ENCODE measurements around the gene ACOX3.

- TF ChIP-seq, protein P1, sequence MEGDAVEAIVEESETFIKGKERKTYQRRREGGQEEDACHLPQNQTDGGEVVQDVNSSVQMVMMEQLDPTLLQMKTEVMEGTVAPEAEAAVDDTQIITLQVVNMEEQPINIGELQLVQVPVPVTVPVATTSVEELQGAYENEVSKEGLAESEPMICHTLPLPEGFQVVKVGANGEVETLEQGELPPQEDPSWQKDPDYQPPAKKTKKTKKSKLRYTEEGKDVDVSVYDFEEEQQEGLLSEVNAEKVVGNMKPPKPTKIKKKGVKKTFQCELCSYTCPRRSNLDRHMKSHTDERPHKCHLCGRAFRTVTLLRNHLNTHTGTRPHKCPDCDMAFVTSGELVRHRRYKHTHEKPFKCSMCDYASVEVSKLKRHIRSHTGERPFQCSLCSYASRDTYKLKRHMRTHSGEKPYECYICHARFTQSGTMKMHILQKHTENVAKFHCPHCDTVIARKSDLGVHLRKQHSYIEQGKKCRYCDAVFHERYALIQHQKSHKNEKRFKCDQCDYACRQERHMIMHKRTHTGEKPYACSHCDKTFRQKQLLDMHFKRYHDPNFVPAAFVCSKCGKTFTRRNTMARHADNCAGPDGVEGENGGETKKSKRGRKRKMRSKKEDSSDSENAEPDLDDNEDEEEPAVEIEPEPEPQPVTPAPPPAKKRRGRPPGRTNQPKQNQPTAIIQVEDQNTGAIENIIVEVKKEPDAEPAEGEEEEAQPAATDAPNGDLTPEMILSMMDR (IDR thresholded peaks at IDR 0.05; ENCODE audit: low read depth, low read length, missing input control), result no peak
- TF ChIP-seq, protein P2, sequence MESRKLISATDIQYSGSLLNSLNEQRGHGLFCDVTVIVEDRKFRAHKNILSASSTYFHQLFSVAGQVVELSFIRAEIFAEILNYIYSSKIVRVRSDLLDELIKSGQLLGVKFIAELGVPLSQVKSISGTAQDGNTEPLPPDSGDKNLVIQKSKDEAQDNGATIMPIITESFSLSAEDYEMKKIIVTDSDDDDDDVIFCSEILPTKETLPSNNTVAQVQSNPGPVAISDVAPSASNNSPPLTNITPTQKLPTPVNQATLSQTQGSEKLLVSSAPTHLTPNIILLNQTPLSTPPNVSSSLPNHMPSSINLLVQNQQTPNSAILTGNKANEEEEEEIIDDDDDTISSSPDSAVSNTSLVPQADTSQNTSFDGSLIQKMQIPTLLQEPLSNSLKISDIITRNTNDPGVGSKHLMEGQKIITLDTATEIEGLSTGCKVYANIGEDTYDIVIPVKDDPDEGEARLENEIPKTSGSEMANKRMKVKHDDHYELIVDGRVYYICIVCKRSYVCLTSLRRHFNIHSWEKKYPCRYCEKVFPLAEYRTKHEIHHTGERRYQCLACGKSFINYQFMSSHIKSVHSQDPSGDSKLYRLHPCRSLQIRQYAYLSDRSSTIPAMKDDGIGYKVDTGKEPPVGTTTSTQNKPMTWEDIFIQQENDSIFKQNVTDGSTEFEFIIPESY (IDR thresholded peaks at IDR 0.05), result no peak
- TF ChIP-seq HNF4A (conservative IDR thresholded peaks at IDR 0.05) (no peak), TAF1 (conservative IDR thresholded peaks at IDR 0.05) (no peak), FOXA1 (IDR thresholded peaks at IDR 0.05) (no peak), JUND (IDR thresholded peaks at IDR 0.05) (no peak), YY1 (IDR thresholded peaks at IDR 0.05) (no peak), EGR1 (IDR thresholded peaks at IDR 0.05; ENCODE audit: low read depth in 2 of 2) (no peak), RAD21 (IDR thresholded peaks at IDR 0.05) (no peak)
- TF ChIP-seq, protein P3, sequence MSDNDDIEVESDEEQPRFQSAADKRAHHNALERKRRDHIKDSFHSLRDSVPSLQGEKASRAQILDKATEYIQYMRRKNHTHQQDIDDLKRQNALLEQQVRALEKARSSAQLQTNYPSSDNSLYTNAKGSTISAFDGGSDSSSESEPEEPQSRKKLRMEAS (IDR thresholded peaks at IDR 0.05), result no peak
- TF ChIP-seq, protein P4, sequence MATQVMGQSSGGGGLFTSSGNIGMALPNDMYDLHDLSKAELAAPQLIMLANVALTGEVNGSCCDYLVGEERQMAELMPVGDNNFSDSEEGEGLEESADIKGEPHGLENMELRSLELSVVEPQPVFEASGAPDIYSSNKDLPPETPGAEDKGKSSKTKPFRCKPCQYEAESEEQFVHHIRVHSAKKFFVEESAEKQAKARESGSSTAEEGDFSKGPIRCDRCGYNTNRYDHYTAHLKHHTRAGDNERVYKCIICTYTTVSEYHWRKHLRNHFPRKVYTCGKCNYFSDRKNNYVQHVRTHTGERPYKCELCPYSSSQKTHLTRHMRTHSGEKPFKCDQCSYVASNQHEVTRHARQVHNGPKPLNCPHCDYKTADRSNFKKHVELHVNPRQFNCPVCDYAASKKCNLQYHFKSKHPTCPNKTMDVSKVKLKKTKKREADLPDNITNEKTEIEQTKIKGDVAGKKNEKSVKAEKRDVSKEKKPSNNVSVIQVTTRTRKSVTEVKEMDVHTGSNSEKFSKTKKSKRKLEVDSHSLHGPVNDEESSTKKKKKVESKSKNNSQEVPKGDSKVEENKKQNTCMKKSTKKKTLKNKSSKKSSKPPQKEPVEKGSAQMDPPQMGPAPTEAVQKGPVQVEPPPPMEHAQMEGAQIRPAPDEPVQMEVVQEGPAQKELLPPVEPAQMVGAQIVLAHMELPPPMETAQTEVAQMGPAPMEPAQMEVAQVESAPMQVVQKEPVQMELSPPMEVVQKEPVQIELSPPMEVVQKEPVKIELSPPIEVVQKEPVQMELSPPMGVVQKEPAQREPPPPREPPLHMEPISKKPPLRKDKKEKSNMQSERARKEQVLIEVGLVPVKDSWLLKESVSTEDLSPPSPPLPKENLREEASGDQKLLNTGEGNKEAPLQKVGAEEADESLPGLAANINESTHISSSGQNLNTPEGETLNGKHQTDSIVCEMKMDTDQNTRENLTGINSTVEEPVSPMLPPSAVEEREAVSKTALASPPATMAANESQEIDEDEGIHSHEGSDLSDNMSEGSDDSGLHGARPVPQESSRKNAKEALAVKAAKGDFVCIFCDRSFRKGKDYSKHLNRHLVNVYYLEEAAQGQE (IDR thresholded peaks at IDR 0.05), result no peak
- TF ChIP-seq, protein P5, sequence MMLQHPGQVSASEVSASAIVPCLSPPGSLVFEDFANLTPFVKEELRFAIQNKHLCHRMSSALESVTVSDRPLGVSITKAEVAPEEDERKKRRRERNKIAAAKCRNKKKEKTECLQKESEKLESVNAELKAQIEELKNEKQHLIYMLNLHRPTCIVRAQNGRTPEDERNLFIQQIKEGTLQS (IDR thresholded peaks at IDR 0.05), result no peak
These were observed 66.5 kb downstream of the ACOX3 start for GRCh38 chr4:8373973-8374545.

Measured in liver (tissue), 3 donors.